HEK293T (cell line): Measurements from ENCODE around the gene MPHOSPH10.
"Not testable (repeated sequence)": the region's sequence is repeated elsewhere in the genome, so short reads cannot be mapped to it uniquely, and the experiment has no call there.

ENCODE experiments used
- PKNOX1 ChIP-seq: fragments of 450-650 bp; IDR thresholded peaks from 2 replicates; pipeline ENCODE4 v1.6.1; 2016
- ZNF384 ChIP-seq: fragments of 450-650 bp; IDR thresholded peaks from 2 replicates; pipeline ENCODE4 v1.6.1; 2016

GRCh38 chr2:71089475-71089874 lies 41.0 kb upstream of the MPHOSPH10 start:
- TF ChIP-seq PKNOX1, ZNF384: not testable (repeated sequence)
